H1 (cell line): ENCODE measurements around the gene MAPK1. TPM values are rescaled to one million over a fixed set of nuclear protein-coding genes. Genes with fewer than 3 reads are reported as not detected.

Source experiments
- CTCF ChIA-PET: fragments of 300-600 bp; sonication (Branson Sonifier 250); formaldehyde crosslinking; loops from one replicate; lab custom pipeline; 2021; ENCODE audit not compliant: partially characterized antibody; lab: Charles Lee
- POLR2A ChIA-PET: fragments of 300-600 bp; sonication (Branson Sonifier 250); formaldehyde crosslinking; loops from one replicate; lab custom pipeline; 2021; ENCODE audit warnings: inconsistent platforms; ENCODE audit not compliant: partially characterized antibody; lab: Charles Lee
- DNase-seq, 2 experiments: peaks; one replicate each; pipeline versions ENCODE4 v3.0.0 to v3.0.0-alpha.2; 2010 to 2022; ENCODE audit warnings: low spot score in 2 of 2, low read depth in 1 of 2, mixed read lengths in 1 of 2
- FAIRE-seq: peaks from 2 replicates; lab custom pipeline; 2011; peaks lifted over from hg19 to GRCh38; lab: Jason Lieb, UNC
- H2AFZ ChIP-seq: 2 replicates; pipeline ENCODE4 v1.8.1; 2012; ENCODE audit warnings: low read length, inconsistent platforms
- H2AK5ac ChIP-seq: 2 replicates; pipeline ENCODE4 v1.6.1; 2013; ENCODE audit warnings: low read depth, low read length
- H2BK120ac ChIP-seq: replicated peaks from 2 replicates; pipeline ENCODE3; 2013; ENCODE audit warnings: low read depth, low read length, inconsistent platforms
- H2BK12ac ChIP-seq: 2 replicates; pipeline ENCODE4 v1.6.1; 2013; ENCODE audit warnings: low read depth, low read length
- H2BK15ac ChIP-seq: 2 replicates; pipeline ENCODE4 v1.6.1; 2013; ENCODE audit warnings: low read length
- H2BK20ac ChIP-seq: 2 replicates; pipeline ENCODE4 v1.6.1; 2013; ENCODE audit warnings: low read length
- H2BK5ac ChIP-seq: 2 replicates; pipeline ENCODE4 v1.6.1; 2013; ENCODE audit warnings: low read depth, low read length
- H3K14ac ChIP-seq: 2 replicates; pipeline ENCODE4 v1.6.1; 2013; ENCODE audit warnings: inconsistent platforms; ENCODE audit not compliant: insufficient read length
- H3K18ac ChIP-seq: 2 replicates; pipeline ENCODE4 v1.6.1; 2013; ENCODE audit warnings: low read length; ENCODE audit errors: extremely low read depth
- H3K23ac ChIP-seq: 2 replicates; pipeline ENCODE4 v1.6.1; 2013; ENCODE audit warnings: inconsistent platforms; ENCODE audit not compliant: insufficient read length
- H3K23me2 ChIP-seq: 2 replicates; pipeline ENCODE4 v1.6.1; 2013; ENCODE audit warnings: low read depth, low read length
- H3K27ac ChIP-seq: 2 replicates; pipeline ENCODE4 v1.6.1; 2011; ENCODE audit warnings: low read depth, low read length, inconsistent platforms
- H3K27me3 ChIP-seq, 4 experiments: replicated peaks in 1 of 4; 1 replicate in 1 of 4; 2 replicates in 3 of 4; pipeline versions ENCODE4 v1.6.1 to v1.8.1; 2011 to 2013; ENCODE audit warnings: low read length in 3 of 4, mild to moderate bottlenecking in 3 of 4, inconsistent platforms in 2 of 4, mixed read lengths in 2 of 4, moderate library complexity in 1 of 4; ENCODE audit not compliant: control insufficient read depth in 3 of 4, insufficient read depth in 3 of 4; ENCODE audit errors: extremely low read depth in 1 of 4
- H3K36me3 ChIP-seq, 4 experiments: 2 replicates each; pipeline versions ENCODE4 v1.6.1 to v1.8.1; 2011 to 2013; ENCODE audit warnings: mild to moderate bottlenecking in 4 of 4, low read length in 3 of 4, moderate library complexity in 2 of 4, control low read depth in 1 of 4, inconsistent platforms in 1 of 4; ENCODE audit not compliant: insufficient read depth in 4 of 4, control insufficient read depth in 2 of 4
- H3K4ac ChIP-seq: replicated peaks from 2 replicates; pipeline ENCODE3; 2013; ENCODE audit warnings: low read length, low read depth, mixed read lengths, inconsistent platforms; ENCODE audit not compliant: insufficient read length
- H3K4me1 ChIP-seq, 4 experiments: replicated peaks in 1 of 4; 1 replicate in 1 of 4; 2 replicates in 3 of 4; pipeline versions ENCODE4 v1.6.1 to v1.8.1; 2011 to 2013; ENCODE audit warnings: low read length in 3 of 4, inconsistent platforms in 2 of 4, mixed read lengths in 1 of 4; ENCODE audit not compliant: insufficient read depth in 4 of 4, control insufficient read depth in 3 of 4
- H3K4me2 ChIP-seq, 2 experiments: 2 replicates each; pipeline versions ENCODE4 v1.6.1 to v1.8.1; 2011 to 2013; ENCODE audit warnings: low read depth in 2 of 2, low read length in 2 of 2, control low read depth in 1 of 2, inconsistent platforms in 1 of 2, mild to moderate bottlenecking in 1 of 2; ENCODE audit not compliant: insufficient read depth in 1 of 2
- H3K4me3 ChIP-seq, 4 experiments: fragments of 200-600, 300-600 bp in 1 of 4; sonication (generic), shearing (Covaris generic), sonication (Bioruptor Twin) in 1 of 4; 2 replicates each; pipeline versions ENCODE4 v1.5.1 to v1.8.1; 2011 to 2016; ENCODE audit warnings: low read length in 4 of 4, low read depth in 3 of 4, control low read depth in 2 of 4, inconsistent platforms in 2 of 4, mild to moderate bottlenecking in 2 of 4, mixed read lengths in 1 of 4, moderate library complexity in 1 of 4; ENCODE audit not compliant: insufficient read depth in 2 of 4; ENCODE audit errors: extremely low read depth in 1 of 4
- H3K56ac ChIP-seq: replicated peaks from 2 replicates; pipeline ENCODE3; 2013; ENCODE audit warnings: low read depth, mild to moderate bottlenecking, mixed read lengths, low read length, inconsistent platforms; ENCODE audit not compliant: insufficient read length
- H3K79me1 ChIP-seq: 2 replicates; pipeline ENCODE4 v1.6.1; 2013; ENCODE audit warnings: low read depth, low read length, control low read depth
- H3K79me2 ChIP-seq, 2 experiments: 2 replicates each; pipeline versions ENCODE4 v1.6.1 to v1.8.1; 2012 to 2013; ENCODE audit warnings: low read length in 2 of 2, mild to moderate bottlenecking in 2 of 2, inconsistent platforms in 1 of 2; ENCODE audit not compliant: insufficient read depth in 2 of 2, control insufficient read depth in 1 of 2
- H3K9ac ChIP-seq, 4 experiments: replicated peaks in 1 of 4; 1 replicate in 1 of 4; 2 replicates in 3 of 4; pipeline versions ENCODE4 v1.6.1 to v1.8.1; 2011 to 2013; ENCODE audit warnings: low read depth in 3 of 4, low read length in 3 of 4, control low read depth in 2 of 4, mild to moderate bottlenecking in 2 of 4, moderate library complexity in 2 of 4, inconsistent platforms in 1 of 4; ENCODE audit errors: extremely low read depth in 1 of 4
- H3K9me3 ChIP-seq, 2 experiments: 2 replicates each; pipeline versions ENCODE4 v1.6.1 to v1.8.1; 2012 to 2013; ENCODE audit warnings: mild to moderate bottlenecking in 2 of 2, moderate library complexity in 2 of 2, control low read depth in 1 of 2, inconsistent platforms in 1 of 2, low read depth in 1 of 2, low read length in 1 of 2, mixed read lengths in 1 of 2; ENCODE audit not compliant: insufficient read depth in 2 of 2
- H4K20me1 ChIP-seq, 2 experiments: replicated peaks in 1 of 2; 2 replicates each; pipeline versions ENCODE3 to v1.8.1; 2011 to 2013; ENCODE audit warnings: inconsistent platforms in 2 of 2, low read length in 2 of 2, mild to moderate bottlenecking in 1 of 2; ENCODE audit not compliant: insufficient read depth in 2 of 2, control insufficient read depth in 1 of 2
- H4K5ac ChIP-seq: 2 replicates; pipeline ENCODE4 v1.6.1; 2013; ENCODE audit warnings: low read length, low read depth, mixed read lengths, inconsistent platforms; ENCODE audit not compliant: insufficient read length
- H4K8ac ChIP-seq: 2 replicates; pipeline ENCODE4 v1.8.0; 2013; ENCODE audit warnings: mild to moderate bottlenecking, moderate library complexity, low read length, inconsistent platforms; ENCODE audit not compliant: insufficient read depth; ENCODE audit errors: extremely low read depth
- H4K91ac ChIP-seq: replicated peaks from 2 replicates; pipeline ENCODE3; 2013; ENCODE audit warnings: low read length, mixed read lengths, inconsistent platforms; ENCODE audit not compliant: insufficient read length
- ASH2L ChIP-seq: fragments of 200-600, 300-600 bp; sonication (generic); IDR thresholded peaks from one replicate; pipeline ENCODE4 v1.7.1; 2017; ENCODE audit warnings: low read length
- BRCA1 ChIP-seq: IDR thresholded peaks from 2 replicates; pipeline ENCODE4 v1.6.1; 2012; ENCODE audit warnings: low read depth, low read length, improper control_type of control experiment
- CBX8 ChIP-seq: fragments of 300-800, 300-1000 bp; sonication (generic); IDR thresholded peaks from 2 replicates; pipeline ENCODE4 v1.7.1; 2016; ENCODE audit warnings: low read depth, low read length, borderline replicate concordance
- JUN ChIP-seq: IDR thresholded peaks from 2 replicates; pipeline ENCODE4 v1.6.1; 2011; ENCODE audit warnings: low read depth, mild to moderate bottlenecking, improper control_type of control experiment, low read length
- MAX ChIP-seq: IDR thresholded peaks from 2 replicates; pipeline ENCODE4 v1.6.1; 2012; ENCODE audit warnings: inconsistent platforms
- POLR2A ChIP-seq, 2 experiments: IDR thresholded peaks; 1 replicate in 1 of 2; 2 replicates in 1 of 2; pipeline ENCODE4 v1.6.1; 2011; ENCODE audit warnings: low read depth in 2 of 2, low read length in 2 of 2, mild to moderate bottlenecking in 2 of 2; ENCODE audit errors: control extremely low read depth in 1 of 2
- POU5F1 ChIP-seq: IDR thresholded peaks from 2 replicates; pipeline ENCODE4 v1.6.1; 2011; ENCODE audit warnings: low read depth, mild to moderate bottlenecking, low read length, moderate library complexity
- RXRA ChIP-seq: IDR thresholded peaks from 2 replicates; pipeline ENCODE4 v1.6.1; 2011; ENCODE audit warnings: low read depth, mild to moderate bottlenecking, low read length, moderate library complexity; ENCODE audit not compliant: insufficient read depth
- SRF ChIP-seq: IDR thresholded peaks from 2 replicates; pipeline ENCODE4 v1.6.1; 2011; ENCODE audit warnings: mild to moderate bottlenecking, low read depth, low read length, moderate library complexity
- TAF1 ChIP-seq: IDR thresholded peaks from 2 replicates; pipeline ENCODE4 v1.6.1; 2011; ENCODE audit warnings: mild to moderate bottlenecking, low read depth, low read length
- TEAD4 ChIP-seq: IDR thresholded peaks from 2 replicates; pipeline ENCODE4 v1.6.1; 2012; ENCODE audit warnings: low read depth, low read length, inconsistent platforms, mixed read lengths
- USF2 ChIP-seq: IDR thresholded peaks from 2 replicates; pipeline ENCODE4 v1.6.1; 2011; ENCODE audit warnings: low read length, improper control_type of control experiment
- WGBS, 2 experiments: shearing (Covaris generic) in 1 of 2; methylation state at CpG; one replicate each; pipeline versions ENCODE4 v1.1.6 to v1.1.7; 2013 to 2015; ENCODE audit warnings: low lambda C conversion rate in 2 of 2, mixed read lengths in 2 of 2, inconsistent platforms in 1 of 2, low coverage in 1 of 2, missing lambda C conversion rate in 1 of 2; ENCODE audit not compliant: insufficient replicate concordance in 2 of 2, insufficient coverage in 1 of 2, insufficient read length in 1 of 2; ENCODE audit errors: extremely low coverage in 1 of 2, missing lambda C conversion rate in 1 of 2; 5-methylcytosine and 5-hydroxymethylcytosine counted together
- polyA plus RNA-seq, 7 experiments: library from polyadenylated mRNA; depleted of rRNA in 3 of 7; stranded (reverse) in 5 of 7; unstranded in 2 of 7; fragments of >200 nt in 5 of 7; fragments of 200-250 nt in 2 of 7; gene quantifications; 1 replicate in 5 of 7; 2 replicates in 1 of 7; 4 replicates in 1 of 7; pipeline versions ENCODE4 v1.2.1 to v1.2.3, GENCODE V29; 2011 to 2013; ENCODE audit warnings: missing spikeins in 2 of 7, mixed read lengths in 2 of 7
- total RNA-seq: library from RNA; stranded (reverse); fragmentation: NEBNext Ultra II Directional; extraction: Animal tissue kit (Norgen Biotek cat#: 25700); gene quantifications from 2 replicates; pipeline ENCODE4 v1.2.1, GENCODE V29; 2021

Gene MAPK1
- total and polyA plus RNA-seq, 2 of the 8 experiments (the other 6 are each of a cell fraction or from before 2014, with no cell fraction given): 28.1 to 101 TPM

- peaks cover 0 to 6% (median 3%) of the 10 kb centered on the region in 4 experiments; a peak in 3 of 7 replicates for H3K4me1 ChIP-seq
- H3K79me1 ChIP-seq: no peaks in the 10 kb centered on the region
- DNase-seq (no peak), FAIRE-seq (no peak)
- H2AK5ac ChIP-seq: no peak overlapping the region
- no peaks in the 10 kb centered on the region for H3K36me3 ChIP-seq
- H4K8ac ChIP-seq: no peak overlapping the region
- H4K91ac ChIP-seq: no peak overlapping the region
- H2BK20ac ChIP-seq: no peak overlapping the region
- peaks cover 7% of the 10 kb centered on the region; the same call in 1 of the 2 replicates for H3K23me2 ChIP-seq
- POLR2A ChIA-PET: interaction anchor here (0.7 to 1.8 kb wide), 6 partner anchors 9 to 218 kb away, joined by 3 to 8 read pairs (median 4); partner anchors contain the start of gene PPM1F
- H3K14ac ChIP-seq: no peak overlapping the region
- no peak overlapping the region for H4K5ac ChIP-seq
- H3K23ac ChIP-seq: no peak overlapping the region
- no peaks in the 10 kb centered on the region for H3K79me2 ChIP-seq
- H3K56ac ChIP-seq: no peak overlapping the region
- WGBS, 2 experiments: 44% methylated on average over 8 of the region's 8 CpGs; no CpG with 5 or more reads in 1 of the 2 experiments
- H2AFZ ChIP-seq: 0 out of 2 replicates have a peak overlapping the region, but pooled peaks have one; percentile 1
- peak overlapping the region; percentile 1 to 83 (median 74); a peak in 6 of 7 replicates for H3K9ac ChIP-seq
- H3K4ac ChIP-seq: peak overlapping the region; percentile 65
- no peaks in the 10 kb centered on the region for H3K9me3 ChIP-seq
- peak overlapping the region; percentile 58 to 76 (median 68) for H3K4me3 ChIP-seq
- H3K18ac ChIP-seq: no peak overlapping the region
- H2BK5ac ChIP-seq: no peak overlapping the region
- H2BK15ac ChIP-seq: no peak overlapping the region
- no peak overlapping the region for H2BK120ac ChIP-seq
- CTCF ChIA-PET: interaction anchor here (0.9 to 1.0 kb wide), 2 partner anchors 9 to 11 kb away, joined by 3 read pairs; no protein-coding TSS in a partner anchor
- peaks cover 0 to 13% (median 6%) of the 10 kb centered on the region in 4 experiments; a peak in 2 of 7 replicates for H3K27me3 ChIP-seq
- no peak overlapping the region for H2BK12ac ChIP-seq
- no peak overlapping the region for H3K27ac ChIP-seq
- H3K4me2 ChIP-seq: peak overlapping the region; percentile 69 to 76
- peaks cover 0 to 5% of the 10 kb centered on the region in 2 experiments for H4K20me1 ChIP-seq
- TF ChIP-seq SRF (no peak), USF2 (no peak), ASH2L (no peak), JUN (no peak), POU5F1 (no peak), MAX (no peak), BRCA1 (no peak), POLR2A (IDR thresholded peaks at IDR 0.05; ENCODE audit: control extremely low read depth in 1 of 2, low read depth in 2 of 2, low read length in 2 of 2) (no peak), TAF1 (no peak), TEAD4 (no peak), CBX8 (no peak), RXRA (no peak)
Observed at GRCh38 chr22:21734540-21735199, 132.8 kb downstream of the MAPK1 start.
